Thyroid gland (tissue), 4 donors: ENCODE measurements around the gene CDR2.

ENCODE experiments used
- POLR2A ChIP-seq, 2 donors: fragments of 450-650 bp; IDR thresholded peaks; one replicate each; pipeline ENCODE4 v1.6.1; 2017; ENCODE audit warnings: antibody characterized with exemption in 2 of 2, mild to moderate bottlenecking in 2 of 2, moderate library complexity in 1 of 2
- TF ChIP-seq, protein P1 (sequence below), 6 experiments: fragments of 200-600 bp in 3 of 6; fragments of 450-650 bp in 3 of 6; sonication (generic) in 3 of 6; IDR thresholded peaks; one replicate each; pipeline ENCODE4 v1.5.1; 2016 to 2019; ENCODE audit warnings: antibody characterized with exemption in 6 of 6, mild to moderate bottlenecking in 2 of 6, inconsistent platforms in 1 of 6, moderate library complexity in 1 of 6

DNA sequence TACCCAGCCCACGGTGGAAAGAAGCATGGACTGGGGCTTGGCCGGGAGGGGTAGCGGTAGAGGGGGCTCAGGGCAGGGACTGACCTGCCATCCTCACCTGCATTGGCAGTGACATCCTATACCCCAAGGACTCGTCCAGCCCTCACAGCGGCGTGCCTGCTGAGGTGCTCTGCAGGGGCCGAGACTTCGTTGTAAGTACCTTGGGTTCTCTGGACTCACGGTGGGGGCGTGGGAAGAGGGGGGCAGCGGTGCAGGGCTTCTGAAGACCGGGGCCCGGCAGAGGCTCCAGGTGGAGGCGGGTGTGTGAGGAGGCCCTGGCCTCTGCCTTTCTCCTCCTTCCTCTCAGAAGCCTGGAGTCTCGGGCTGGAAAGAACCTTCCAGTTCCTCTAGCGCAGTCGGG, 51.7 kb downstream of the CDR2 start:
- TF ChIP-seq, protein P1, sequence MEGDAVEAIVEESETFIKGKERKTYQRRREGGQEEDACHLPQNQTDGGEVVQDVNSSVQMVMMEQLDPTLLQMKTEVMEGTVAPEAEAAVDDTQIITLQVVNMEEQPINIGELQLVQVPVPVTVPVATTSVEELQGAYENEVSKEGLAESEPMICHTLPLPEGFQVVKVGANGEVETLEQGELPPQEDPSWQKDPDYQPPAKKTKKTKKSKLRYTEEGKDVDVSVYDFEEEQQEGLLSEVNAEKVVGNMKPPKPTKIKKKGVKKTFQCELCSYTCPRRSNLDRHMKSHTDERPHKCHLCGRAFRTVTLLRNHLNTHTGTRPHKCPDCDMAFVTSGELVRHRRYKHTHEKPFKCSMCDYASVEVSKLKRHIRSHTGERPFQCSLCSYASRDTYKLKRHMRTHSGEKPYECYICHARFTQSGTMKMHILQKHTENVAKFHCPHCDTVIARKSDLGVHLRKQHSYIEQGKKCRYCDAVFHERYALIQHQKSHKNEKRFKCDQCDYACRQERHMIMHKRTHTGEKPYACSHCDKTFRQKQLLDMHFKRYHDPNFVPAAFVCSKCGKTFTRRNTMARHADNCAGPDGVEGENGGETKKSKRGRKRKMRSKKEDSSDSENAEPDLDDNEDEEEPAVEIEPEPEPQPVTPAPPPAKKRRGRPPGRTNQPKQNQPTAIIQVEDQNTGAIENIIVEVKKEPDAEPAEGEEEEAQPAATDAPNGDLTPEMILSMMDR (IDR thresholded peaks at IDR 0.05), result no peak
- no peak for TF ChIP-seq POLR2A (IDR thresholded peaks at IDR 0.05)
